Adrenal gland (tissue), 5 donors: ENCODE measurements around the gene TTI1.

Experiments
- POLR2A ChIP-seq, 2 donors: fragments of 450-650 bp; IDR thresholded peaks; one replicate each; pipeline ENCODE4 v1.6.1; 2017; ENCODE audit warnings: antibody characterized with exemption in 2 of 2, mild to moderate bottlenecking in 2 of 2, moderate library complexity in 1 of 2
- TF ChIP-seq, protein P1 (sequence below), 6 experiments: fragments of 450-650 bp in 4 of 6; fragments of 200-600 bp in 2 of 6; sonication (generic) in 1 of 6; IDR thresholded peaks; 1 replicate in 5 of 6; 2 replicates in 1 of 6; pipeline versions ENCODE4 v1.5.1 to v1.8.0; 2016 to 2021; ENCODE audit warnings: antibody characterized with exemption in 6 of 6, mild to moderate bottlenecking in 2 of 6, moderate library complexity in 1 of 6
- donor health status: DM: no; HTN: no; CAD: no.

DNA sequence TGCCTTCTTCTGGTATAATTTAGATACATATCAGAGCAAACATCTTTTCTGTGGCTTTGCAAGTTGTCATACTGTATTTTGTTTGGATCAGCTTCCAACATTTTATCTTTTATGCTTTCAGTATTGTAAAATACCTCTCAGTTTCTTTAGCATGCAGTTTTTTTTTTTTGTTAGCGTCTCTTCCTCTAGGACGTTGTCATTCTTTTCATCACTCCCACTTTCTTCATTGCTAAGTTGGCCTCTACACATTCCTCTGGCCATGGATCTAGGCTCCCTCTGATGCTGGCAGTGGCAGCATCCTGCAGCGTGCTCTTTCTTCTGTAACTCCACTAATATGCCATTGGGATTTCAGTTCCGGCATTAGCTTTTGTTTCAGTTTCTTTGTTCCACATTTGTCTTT lies 22.0 kb upstream of the TTI1 start:
- TF ChIP-seq, protein P1, sequence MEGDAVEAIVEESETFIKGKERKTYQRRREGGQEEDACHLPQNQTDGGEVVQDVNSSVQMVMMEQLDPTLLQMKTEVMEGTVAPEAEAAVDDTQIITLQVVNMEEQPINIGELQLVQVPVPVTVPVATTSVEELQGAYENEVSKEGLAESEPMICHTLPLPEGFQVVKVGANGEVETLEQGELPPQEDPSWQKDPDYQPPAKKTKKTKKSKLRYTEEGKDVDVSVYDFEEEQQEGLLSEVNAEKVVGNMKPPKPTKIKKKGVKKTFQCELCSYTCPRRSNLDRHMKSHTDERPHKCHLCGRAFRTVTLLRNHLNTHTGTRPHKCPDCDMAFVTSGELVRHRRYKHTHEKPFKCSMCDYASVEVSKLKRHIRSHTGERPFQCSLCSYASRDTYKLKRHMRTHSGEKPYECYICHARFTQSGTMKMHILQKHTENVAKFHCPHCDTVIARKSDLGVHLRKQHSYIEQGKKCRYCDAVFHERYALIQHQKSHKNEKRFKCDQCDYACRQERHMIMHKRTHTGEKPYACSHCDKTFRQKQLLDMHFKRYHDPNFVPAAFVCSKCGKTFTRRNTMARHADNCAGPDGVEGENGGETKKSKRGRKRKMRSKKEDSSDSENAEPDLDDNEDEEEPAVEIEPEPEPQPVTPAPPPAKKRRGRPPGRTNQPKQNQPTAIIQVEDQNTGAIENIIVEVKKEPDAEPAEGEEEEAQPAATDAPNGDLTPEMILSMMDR (IDR thresholded peaks at IDR 0.05) = no peak
- TF ChIP-seq POLR2A (IDR thresholded peaks at IDR 0.05) = no peak
